Mesenteric fat pad (tissue), 1 donor: ENCODE measurements around the gene TTC4. TPM values are rescaled to one million over a fixed set of nuclear protein-coding genes. Genes with fewer than 3 reads are reported as not detected.

Source experiments
- DNase-seq: peaks from one replicate; pipeline ENCODE4 v3.0.0-alpha.2; 2020; ENCODE audit warnings: low spot score
- long read RNA-seq: library from polyadenylated mRNA; unstranded; transcript quantifications from one replicate; pipeline ENCODE4 v2.0.0, GENCODE V29; 2020
- total RNA-seq: library from RNA; stranded (reverse); fragmentation: NEBNext Ultra II Directional; extraction: Animal tissue kit (Norgen Biotek cat#: 25700); gene quantifications from one replicate; pipeline ENCODE4 v1.2.1, GENCODE V29; 2021
- donor health status: DM: yes; HTN: yes; CAD: no.

TTC4 gene, protein sequence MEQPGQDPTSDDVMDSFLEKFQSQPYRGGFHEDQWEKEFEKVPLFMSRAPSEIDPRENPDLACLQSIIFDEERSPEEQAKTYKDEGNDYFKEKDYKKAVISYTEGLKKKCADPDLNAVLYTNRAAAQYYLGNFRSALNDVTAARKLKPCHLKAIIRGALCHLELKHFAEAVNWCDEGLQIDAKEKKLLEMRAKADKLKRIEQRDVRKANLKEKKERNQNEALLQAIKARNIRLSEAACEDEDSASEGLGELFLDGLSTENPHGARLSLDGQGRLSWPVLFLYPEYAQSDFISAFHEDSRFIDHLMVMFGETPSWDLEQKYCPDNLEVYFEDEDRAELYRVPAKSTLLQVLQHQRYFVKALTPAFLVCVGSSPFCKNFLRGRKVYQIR
- 18.1 TPM for total RNA-seq
- long read RNA-seq, transcript TTC4-201 (10 exons, 2,395 nt): major isoform, 148 of 177 reads
- long read RNA-seq, partial matches to known transcripts: 7 of 177 reads
- long read RNA-seq, other reads (novel, unspliced or antisense): 22 of 177 reads

DNA sequence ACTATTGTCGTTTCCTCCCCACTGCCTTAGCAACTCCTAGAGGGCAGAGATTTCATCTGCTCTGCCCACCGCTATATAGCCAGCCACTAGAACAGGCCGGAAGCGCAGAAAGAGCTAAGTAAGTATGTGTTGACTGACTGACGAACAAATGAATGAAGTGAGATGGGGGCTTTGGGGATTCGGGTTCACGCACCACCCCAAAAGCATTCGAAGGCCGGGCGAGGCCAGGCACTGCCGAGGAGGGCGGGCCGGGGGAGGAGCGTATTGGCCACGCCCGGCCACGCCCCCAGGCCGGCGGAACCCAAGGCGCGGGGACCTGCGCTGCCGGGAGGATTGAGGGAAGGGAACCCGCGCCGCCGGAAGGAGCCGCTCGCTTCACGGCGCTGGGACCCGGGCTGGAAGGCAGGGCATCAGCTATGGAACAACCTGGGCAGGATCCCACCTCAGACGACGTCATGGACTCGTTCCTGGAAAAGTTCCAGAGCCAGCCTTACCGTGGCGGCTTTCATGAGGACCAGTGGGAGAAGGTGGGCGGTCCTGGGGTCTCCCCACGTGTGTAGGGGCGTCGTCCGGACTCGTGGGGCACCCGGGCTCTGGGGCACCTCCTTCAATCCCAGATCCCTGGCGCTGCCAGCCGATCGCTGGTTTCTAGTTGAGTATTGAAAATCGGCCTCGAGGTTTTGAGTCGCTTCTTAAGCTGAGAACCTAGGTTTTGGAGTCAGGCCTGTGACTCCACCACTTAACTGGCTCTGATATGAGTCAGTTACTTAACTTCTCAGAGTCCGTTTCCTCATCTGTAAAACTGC is at the start of gene TTC4:
Gene TTC4 (plus strand): TSS at position 369 of the 806 bp plus-strand sequence. CDS start 48 bp downstream, at position 417.
- peak; percentile 96 for DNase-seq

DNA sequence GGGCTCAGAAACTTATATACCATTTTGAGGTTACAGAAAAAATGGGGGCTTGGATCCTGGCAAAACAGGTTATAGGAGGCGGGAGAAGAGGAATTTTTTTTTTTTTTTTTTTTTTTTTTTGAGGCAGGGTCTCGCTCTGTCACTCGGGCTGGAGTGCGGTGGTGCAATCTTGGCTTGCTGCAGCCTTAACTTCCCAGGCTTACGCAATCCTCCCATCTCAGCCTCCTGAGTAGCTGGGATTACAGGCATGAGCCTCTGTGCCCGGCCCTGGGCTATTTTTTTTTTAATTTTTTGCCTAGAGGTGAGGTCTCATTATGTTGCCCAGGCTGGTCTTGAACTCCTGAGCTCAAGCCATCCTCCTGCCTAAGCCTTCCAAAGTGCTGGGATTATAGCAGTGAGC is 49.3 kb upstream of the TTC4 start:
- no peak for DNase-seq

DNA sequence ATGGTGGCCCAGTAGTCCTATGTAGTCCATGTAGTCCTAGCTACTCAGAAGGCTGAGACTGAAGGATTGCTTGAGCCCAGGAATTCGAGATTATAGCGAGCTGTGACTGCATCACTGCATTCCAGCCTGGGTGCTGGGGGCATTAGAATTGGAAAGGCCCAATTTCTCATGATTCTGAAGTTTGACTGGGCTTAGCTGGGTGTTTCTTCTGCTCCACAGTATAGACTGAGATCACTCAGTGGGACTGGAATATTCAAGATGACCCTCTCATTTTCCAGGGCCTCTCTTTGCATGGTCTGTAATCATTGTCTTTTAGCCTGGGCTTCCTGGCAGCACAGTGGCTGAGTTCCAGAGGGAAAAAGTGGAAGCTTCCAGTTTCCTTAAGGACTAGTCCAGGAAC is 47.9 kb upstream of the TTC4 start:
- DNase-seq: no peak

DNA sequence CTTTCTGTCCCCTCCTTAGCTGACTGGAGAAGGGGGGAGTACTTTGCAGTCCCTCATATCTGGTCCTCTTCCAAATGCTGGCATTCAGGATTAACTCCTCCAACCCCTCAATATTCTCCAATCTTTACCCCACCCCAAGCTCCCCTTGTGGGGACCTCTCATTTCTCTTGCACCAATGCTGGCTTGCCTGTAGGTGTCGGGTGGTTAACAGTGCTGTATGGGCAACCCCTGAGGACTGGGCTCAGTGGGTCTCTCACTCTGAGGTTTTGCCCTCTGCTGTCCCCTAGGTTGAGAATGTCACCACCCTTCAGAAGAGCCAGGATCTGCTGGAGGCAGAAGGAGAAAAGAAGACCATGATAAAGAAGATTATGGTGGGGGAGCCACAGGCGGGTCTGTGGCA is 47.1 kb upstream of the TTC4 start:
- no peak for DNase-seq

DNA sequence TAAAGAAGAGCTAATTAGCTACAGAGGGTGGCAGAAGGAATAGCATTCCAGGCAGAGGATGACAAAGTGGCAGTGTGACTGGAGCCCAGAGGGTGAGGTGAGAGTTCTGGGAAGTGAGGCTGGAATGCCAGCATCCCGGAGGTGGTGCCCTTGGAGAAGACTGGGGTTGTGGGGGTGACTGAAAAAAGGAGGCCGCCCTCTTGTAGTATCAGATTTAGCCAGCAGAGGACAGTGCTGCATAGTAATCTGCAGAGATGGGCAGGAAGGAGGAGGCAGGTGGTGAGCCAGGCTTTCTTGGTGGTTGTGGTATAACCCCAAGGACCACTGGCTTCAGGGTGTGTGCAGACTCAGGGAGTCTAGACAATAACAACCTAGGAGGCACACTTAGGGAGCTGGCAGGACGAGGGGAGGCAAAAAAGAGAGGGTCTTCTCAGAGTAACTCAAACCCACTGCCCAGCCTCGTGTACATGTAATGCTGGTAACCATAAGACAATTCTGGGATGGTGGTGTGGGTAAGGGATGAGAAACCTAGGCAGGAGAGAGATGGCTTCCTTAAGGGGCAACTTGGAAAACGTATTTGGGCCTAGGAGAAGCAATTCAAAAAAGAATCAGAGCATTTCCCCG is 43.6 kb upstream of the TTC4 start:
- no peak for DNase-seq

DNA sequence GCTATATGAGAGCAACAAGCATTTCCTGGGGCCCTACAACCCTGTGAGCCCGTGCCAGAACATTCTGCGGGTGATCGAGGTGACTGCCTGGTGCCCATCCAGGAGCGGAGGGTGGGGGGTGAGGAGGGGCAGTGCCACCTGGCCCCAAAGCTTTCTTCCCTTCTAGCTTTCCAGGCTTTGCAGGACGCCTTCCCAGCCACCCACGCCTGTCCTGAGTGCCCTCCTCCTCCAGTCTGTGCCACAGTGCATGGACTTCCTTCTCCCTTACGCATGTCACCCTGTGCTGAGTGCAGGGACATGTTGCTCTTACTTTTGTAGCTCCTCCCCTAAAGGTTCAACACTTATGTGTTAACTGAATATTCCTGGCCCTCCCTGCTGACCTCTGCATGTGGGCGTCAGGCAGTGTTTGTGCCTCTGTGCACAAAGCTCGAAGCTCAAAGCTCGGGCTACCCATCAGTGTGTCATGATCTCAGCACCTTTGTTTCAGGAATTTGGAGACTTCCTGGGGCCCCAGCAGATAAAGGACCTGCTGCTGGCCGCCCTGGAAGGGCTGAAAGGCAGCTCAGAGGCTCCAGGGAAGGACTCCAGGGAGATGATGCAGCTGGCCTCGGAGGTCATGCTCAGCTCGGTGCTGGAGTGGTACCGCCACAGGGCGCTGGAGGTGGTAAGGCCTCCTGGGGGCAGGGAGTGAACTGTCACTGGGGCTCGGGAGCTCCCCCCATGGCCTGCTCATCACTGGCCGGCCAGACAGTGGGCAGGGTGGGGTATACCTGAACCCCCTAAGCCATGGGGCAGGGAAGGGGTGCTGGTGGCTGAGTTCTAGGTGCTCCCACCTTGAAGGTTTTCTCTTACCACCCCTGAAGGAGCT is 36.7 kb upstream of the TTC4 start:
- DNase-seq: no peak

DNA sequence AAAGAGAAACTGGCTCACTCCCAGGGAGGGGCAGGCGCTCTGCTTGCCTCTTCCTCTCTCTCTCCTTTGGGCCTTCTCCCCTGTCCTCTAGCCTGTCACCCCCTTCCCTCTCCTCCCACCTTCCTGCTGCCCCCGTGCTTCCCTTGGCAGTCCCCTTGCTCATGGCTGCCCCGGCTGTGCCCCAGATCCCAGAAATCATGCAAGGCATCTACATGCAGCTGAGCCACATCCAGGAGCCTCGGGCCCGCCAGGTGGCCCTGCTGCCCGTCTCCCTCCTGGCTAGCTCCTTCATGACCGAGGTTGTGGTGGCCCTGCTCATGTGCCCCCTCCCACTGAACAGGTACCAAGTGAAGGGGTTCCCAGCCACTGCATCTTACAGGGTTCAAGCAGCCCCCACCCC is 36.0 kb upstream of the TTC4 start:
- DNase-seq: no peak

DNA sequence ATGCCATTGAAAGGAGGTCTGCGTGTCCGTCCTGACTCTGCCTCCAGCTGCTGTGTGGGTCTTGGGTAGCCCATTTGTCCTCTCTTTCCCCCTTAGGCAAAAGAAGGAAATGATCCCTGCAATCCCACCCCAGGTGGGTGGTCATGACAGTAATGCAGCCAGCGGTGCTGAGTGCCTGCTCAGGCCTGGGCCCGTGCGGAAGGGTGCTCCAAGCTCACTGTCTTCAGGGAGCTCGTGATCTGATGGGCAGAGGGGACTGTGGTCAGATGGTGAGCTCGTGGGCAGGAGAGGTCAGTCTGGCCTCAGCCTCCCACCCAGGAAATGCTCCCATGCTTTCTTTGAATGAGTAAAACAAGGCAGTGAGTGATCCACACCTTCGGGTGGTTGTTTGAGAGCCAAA is 35.3 kb upstream of the TTC4 start:
- no peak for DNase-seq

DNA sequence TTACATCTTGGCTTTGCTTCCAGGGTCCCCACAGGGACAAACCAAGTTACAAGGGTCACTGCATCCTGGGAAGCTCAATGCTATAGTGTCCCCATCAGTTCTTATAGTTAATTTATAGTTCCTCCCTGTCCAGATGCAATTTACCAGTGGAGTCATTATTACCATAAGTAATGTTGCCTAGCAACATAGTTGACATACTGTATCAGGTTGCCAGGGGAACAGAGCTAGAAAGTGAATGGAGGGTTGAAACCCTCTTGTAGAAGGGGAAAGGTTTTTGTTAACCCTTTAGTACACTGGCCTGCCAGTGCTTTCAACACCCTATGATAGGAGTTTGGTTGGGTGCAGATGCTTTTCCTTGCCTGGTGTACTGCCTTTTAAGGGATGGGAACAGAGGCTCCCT is 34.3 kb upstream of the TTC4 start:
- DNase-seq: no peak

DNA sequence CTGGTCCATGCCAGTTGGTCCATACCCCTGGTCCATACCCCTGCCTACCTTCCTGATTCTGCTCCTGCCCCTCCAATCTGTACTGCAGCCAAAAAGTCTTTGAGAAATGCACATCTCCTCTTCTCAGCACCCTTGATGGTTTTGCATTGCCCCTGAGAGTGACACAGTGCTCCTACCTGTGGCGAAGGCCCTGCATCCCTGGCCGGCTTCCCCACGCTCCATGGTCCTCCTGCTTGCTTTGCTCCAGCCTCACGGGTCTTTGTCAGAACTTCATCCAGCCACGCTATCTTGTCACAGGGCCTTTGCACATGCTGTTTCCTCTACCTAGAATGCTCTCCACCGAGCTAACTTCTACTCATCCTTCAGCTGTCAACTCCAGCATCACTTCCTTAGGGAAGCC is 32.2 kb upstream of the TTC4 start:
- no peak for DNase-seq

DNA sequence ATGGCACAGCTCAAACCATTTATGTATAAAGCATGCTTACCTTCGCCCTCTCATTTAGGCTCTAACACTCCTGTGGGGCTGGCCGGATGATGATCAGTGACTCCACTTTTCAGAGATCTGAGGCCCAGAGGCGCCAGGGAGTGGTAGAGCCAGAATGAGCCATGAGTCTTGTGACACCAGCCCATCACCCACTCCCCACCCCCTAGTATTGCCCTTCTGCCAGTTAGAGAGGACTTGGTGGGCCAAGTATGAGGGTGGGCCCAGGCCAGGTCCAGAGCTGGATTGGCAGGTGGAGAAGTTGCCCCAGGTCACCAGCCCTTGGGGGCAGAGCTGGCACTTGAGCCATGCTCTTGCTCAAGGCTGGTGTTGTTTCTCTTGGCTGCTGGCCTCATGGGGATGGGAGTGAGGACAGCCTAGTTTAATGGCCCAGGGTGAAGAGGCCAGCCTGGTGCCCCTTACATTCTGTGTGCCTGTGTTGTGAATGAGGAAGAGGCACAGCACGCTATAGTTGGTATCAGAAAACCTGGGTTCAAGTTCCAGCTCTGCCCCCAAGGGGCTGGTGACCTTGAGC is 30.2 kb upstream of the TTC4 start:
- no peak for DNase-seq

DNA sequence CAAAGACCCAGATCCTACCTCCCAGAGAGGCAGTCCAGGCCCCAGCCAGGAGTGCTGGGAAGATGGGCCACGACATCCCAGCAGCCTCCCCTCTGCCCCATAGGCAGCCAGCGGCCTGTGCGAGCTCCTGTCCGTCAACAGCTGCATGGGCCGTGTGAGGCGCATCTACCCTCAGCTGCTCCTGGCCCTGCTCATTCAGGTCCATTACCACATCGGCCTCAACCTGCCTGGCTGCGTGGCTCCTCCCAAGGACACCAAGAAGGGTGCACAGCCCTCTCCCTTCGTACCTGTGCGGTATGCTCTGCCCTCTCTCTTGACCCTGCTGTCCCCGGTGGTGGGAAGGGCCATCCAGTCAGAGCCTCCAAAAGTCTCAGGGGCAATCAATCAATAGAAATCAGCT is 29.5 kb upstream of the TTC4 start:
- DNase-seq: no peak

DNA sequence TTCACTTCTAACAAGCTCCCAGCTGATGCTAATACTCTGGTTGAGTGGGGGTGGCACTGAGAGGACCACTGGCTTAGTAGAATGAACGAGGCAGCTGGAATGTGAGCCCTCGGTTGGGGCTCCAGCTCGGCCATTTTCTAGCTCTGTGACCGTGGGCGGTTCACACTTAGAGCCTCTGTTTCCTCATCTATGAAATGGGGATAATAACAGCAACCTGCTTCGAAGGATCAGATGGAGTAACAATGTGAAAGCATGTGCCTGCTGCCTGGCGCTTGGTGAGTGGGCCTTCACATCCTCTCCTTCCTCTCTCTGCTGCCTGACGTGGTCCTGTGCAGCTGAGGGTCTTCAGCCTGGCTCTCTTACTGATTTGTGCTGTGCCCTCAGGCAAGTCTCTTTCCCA is 20.9 kb upstream of the TTC4 start:
- no peak for DNase-seq

DNA sequence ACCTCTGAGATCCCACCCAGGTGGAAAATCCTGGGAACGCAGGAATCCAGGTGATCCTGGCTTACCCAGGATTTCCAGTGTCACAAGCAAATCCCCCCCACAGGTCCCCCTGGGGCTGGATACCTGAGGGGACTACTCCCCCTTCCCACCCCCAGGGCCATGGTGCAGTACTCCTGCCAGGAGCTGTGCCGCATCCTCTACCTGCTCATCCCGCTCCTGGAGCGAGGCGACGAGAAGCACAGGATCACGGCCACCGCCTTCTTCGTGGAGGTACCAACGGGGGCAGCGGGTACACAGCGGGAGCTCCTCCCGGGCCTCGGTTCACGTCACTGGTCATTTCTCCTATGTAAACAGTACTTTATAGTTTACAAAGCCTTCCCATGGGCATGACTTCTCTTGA is 20.4 kb upstream of the TTC4 start:
- no peak for DNase-seq

DNA sequence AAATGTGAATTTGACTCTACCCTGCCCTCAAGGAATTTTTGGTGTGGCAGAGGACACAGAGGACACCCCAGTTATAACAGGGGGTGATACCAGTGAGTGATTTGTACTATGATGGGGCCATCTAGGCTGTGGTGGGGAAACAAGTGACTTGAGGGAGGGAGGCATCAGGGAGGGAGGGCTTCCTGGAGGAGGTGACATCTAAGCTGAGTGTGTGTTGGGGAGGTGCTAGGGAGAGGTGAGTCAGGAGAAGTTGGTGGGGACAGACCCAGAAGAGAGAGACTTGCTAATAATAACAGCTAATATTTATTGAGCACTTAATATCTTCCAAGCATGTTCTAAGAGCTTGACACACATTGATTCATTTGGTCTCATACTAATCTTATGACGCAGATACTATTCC is 19.9 kb upstream of the TTC4 start:
- DNase-seq: no peak

DNA sequence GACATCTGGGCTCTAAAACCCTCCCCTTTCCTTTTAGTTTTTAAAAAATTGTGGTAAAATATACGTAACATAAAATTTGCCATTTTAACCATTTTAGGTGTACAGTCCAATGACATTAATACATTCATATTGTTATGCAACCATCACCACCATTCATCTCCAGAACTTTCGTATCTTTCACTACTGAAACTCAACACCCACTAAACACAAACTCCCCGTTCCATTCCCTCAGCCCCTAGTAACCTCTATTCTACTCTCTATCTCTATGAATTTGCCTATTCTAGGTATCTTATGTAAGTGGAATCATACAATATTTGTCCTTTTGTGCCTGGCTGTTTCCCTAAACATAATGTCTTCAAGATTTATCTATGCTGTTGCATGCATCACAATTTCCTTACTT is 19.4 kb upstream of the TTC4 start:
- DNase-seq: no peak

DNA sequence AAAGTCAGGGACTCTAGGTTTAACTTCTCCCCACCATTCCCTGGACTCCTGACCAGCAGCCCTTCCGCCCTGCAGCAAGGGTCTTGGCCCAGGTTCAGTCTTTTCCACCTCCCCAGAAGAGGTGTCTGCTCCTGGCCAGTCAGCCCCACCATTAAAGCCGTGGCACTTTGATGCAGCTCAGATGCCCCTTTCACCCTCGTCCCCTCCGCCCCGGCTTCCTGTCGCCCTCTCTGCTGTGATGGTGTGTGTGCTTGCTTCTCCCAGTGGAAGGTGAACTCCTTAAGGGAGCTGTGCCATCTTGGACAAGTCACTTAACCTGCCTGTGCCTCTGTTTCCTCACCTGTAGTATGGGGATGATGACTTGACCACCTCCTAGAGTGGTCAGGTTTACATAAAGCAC is 17.8 kb upstream of the TTC4 start:
- peak; percentile 74 for DNase-seq

DNA sequence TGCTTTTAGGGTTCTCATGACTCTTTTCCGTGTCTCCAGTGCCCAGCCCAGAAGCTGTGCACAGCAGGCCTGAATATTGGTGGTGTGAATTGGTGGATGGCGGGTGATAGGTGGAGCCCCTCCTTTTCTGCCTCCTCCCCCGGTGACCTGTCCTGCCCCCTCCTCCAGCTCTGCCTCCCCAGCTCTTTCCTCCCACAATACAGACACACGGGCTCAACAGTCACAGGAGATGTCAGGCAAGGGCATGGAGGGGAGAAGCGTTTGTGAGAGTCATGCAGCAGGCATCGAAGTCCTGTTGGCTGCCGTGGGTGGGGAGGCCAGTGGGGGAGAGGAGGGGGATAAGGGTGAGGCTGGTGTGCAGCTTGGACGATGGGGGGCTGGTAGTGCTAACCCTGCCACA is 17.3 kb upstream of the TTC4 start:
- DNase-seq: peak; percentile 53

DNA sequence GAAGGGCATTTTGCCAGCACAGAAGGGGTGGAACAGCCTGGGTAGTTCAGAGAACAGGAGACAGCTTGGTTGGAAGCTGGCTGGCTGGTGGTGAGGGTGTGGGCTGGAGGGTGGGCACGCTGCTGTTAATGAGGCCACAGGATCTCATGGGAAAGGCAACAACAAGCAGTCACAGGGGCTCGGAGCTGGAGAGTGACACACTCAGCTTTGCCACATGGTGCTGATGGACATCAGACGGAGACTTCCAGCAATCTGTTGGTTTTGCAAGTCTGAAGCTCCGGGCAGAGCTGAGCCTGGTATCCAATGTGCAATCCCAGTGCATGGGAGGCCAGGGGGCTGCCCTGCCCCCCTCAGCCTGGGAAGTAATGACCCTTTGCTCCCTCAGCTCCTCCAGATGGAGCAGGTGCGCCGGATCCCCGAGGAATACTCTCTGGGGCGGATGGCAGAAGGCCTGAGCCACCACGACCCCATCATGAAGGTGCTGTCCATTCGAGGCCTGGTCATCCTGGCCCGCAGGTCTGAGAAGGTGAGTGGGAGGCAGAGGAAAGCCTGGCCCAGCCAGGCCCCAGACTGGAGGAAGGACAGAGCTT is 15.6 kb upstream of the TTC4 start:
- DNase-seq: peak; percentile 86

DNA sequence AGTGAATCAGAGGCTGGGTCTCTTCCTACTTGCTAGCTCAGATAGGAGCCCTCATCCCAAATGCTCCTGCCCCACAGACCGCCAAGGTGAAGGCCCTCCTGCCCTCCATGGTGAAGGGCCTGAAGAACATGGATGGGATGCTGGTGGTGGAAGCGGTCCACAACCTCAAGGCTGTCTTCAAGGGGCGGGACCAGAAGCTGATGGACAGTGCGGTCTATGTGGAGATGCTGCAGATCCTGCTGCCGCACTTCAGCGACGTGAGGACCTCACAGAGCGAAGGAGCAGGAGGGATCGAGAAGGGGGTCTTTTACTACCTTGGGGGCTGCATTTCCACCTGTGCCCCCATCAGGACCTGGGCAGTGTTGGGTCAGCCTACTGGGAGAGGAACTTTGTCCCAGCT is 14.6 kb upstream of the TTC4 start:
- DNase-seq: peak; percentile 62
